ENCODE data around the gene ZNF260. TPM values are rescaled to one million over a fixed set of nuclear protein-coding genes. Genes with fewer than 3 reads are reported as not detected.
A peak's percentile ranks its signal among the peaks of the same experiment; 100 is the strongest.

ZNF260 gene
- total and polyA plus RNA-seq, 2 of the 13 experiments (the other 11 are each of a cell fraction or from before 2014, with no cell fraction given): 2.8 to 10.5 TPM

DNA sequence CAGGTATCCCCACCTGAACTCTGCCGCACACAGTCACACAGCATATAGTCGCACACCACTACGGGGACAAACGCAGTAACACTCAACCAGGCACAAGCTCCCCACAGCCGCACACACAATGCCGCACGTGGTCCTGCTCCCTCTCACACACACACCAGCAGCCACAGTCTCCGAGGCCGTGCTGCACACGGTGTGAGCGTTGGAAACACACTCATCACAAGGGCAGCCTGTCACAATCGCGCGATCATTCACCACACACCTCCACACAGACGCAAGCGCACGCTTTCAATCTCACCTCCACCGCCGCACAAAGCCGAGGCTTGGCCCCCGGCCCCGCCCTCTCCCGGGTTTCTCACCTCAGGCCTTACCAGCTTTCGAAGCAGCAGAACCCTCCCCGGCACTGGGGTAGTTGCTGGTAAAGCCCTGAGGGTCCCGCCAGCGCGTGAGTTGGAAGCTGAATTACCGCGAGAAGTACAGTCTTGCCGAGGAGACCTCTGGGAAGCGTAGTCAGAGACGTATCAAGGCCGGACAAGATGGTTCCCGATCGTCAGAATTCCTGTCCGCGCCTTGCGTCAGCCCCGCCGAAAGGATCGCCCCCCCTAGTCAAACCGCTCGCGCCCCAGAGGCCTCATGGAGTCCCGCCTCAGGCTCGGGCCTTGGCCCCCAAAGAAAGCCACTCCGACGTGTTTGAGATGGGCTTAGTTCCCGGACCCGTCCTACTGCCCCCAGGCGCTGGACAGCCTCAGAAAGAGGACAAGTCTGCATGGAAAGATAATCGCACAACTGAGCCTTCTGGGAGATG is 38.8 kb downstream of the ZNF260 start, which contains the start of gene ZNF566 (continued):
- TF ChIP-seq, protein P1, sequence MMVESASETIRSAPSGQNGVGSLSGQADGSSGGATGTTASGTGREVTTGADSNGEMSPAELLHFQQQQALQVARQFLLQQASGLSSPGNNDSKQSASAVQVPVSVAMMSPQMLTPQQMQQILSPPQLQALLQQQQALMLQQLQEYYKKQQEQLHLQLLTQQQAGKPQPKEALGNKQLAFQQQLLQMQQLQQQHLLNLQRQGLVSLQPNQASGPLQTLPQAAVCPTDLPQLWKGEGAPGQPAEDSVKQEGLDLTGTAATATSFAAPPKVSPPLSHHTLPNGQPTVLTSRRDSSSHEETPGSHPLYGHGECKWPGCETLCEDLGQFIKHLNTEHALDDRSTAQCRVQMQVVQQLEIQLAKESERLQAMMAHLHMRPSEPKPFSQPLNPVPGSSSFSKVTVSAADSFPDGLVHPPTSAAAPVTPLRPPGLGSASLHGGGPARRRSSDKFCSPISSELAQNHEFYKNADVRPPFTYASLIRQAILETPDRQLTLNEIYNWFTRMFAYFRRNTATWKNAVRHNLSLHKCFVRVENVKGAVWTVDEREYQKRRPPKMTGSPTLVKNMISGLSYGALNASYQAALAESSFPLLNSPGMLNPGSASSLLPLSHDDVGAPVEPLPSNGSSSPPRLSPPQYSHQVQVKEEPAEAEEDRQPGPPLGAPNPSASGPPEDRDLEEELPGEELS (CRISPR knock-in tag; IDR thresholded peaks at IDR 0.05): no peak
- TF ChIP-seq ZNF775 (CRISPR knock-in tag; IDR thresholded peaks at IDR 0.05; ENCODE audit: borderline replicate concordance): no peak
- TF ChIP-seq HMG20A (CRISPR knock-in tag; IDR thresholded peaks at IDR 0.05; ENCODE audit: borderline replicate concordance): no peak
- TF ChIP-seq, protein P2, sequence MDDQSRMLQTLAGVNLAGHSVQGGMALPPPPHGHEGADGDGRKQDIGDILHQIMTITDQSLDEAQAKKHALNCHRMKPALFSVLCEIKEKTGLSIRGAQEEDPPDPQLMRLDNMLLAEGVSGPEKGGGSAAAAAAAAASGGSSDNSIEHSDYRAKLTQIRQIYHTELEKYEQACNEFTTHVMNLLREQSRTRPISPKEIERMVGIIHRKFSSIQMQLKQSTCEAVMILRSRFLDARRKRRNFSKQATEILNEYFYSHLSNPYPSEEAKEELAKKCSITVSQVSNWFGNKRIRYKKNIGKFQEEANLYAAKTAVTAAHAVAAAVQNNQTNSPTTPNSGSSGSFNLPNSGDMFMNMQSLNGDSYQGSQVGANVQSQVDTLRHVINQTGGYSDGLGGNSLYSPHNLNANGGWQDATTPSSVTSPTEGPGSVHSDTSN (CRISPR knock-in tag; IDR thresholded peaks at IDR 0.05; ENCODE audit: borderline replicate concordance): no peak
- no peak for TF ChIP-seq ZNF674 (CRISPR knock-in tag; IDR thresholded peaks at IDR 0.05; ENCODE audit: low read depth)
- TF ChIP-seq BCL6 (CRISPR knock-in tag; IDR thresholded peaks at IDR 0.05): peak; percentile 39
- TF ChIP-seq, protein P3, sequence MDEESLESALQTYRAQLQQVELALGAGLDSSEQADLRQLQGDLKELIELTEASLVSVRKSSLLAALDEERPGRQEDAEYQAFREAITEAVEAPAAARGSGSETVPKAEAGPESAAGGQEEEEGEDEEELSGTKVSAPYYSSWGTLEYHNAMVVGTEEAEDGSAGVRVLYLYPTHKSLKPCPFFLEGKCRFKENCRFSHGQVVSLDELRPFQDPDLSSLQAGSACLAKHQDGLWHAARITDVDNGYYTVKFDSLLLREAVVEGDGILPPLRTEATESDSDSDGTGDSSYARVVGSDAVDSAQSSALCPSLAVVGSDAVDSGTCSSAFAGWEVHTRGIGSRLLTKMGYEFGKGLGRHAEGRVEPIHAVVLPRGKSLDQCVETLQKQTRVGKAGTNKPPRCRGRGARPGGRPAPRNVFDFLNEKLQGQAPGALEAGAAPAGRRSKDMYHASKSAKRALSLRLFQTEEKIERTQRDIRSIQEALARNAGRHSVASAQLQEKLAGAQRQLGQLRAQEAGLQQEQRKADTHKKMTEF (CRISPR knock-in tag; IDR thresholded peaks at IDR 0.05): peak; percentile 79
- no peak for TF ChIP-seq NAIF1 (CRISPR knock-in tag; IDR thresholded peaks at IDR 0.05; ENCODE audit: borderline replicate concordance)
- TF ChIP-seq, protein P4, sequence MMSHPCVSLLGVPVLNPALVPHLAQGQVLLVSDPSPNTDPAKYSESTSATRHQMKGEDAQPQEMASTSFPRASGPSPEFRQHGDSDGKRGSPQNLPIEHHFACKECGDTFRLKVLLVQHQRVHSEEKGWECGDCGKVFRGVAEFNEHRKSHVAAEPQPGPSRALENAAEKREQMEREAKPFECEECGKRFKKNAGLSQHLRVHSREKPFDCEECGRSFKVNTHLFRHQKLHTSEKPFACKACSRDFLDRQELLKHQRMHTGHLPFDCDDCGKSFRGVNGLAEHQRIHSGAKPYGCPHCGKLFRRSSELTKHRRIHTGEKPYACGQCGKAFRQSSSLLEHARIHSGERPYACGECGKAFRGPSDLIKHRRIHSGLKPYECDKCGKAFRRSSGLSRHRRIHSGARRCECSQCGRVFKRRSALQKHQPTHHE (CRISPR knock-in tag; IDR thresholded peaks at IDR 0.05; ENCODE audit: borderline replicate concordance): no peak
- TF ChIP-seq, protein P5, sequence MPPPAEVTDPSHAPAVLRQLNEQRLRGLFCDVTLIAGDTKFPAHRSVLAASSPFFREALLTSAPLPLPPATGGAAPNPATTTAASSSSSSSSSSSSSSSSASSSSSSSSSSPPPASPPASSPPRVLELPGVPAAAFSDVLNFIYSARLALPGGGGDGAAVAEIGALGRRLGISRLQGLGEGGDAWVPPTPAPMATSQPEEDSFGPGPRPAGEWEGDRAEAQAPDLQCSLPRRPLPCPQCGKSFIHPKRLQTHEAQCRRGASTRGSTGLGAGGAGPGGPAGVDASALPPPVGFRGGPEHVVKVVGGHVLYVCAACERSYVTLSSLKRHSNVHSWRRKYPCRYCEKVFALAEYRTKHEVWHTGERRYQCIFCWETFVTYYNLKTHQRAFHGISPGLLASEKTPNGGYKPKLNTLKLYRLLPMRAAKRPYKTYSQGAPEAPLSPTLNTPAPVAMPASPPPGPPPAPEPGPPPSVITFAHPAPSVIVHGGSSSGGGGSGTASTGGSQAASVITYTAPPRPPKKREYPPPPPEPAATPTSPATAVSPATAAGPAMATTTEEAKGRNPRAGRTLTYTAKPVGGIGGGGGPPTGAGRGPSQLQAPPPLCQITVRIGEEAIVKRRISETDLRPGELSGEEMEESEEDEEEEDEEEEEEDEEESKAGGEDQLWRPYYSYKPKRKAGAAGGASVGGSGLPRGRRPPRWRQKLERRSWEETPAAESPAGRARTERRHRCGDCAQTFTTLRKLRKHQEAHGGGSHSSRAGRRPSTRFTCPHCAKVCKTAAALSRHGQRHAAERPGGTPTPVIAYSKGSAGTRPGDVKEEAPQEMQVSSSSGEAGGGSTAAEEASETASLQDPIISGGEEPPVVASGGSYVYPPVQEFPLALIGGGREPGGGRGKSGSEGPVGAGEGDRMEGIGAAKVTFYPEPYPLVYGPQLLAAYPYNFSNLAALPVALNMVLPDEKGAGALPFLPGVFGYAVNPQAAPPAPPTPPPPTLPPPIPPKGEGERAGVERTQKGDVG (CRISPR knock-in tag; IDR thresholded peaks at IDR 0.05; ENCODE audit: borderline replicate concordance): peak; percentile 75; the same call in 1 of the 2 replicates
- TF ChIP-seq ELF3 (CRISPR knock-in tag; IDR thresholded peaks at IDR 0.05): no peak; the same call in 1 of the 2 replicates
- TF ChIP-seq TBL1XR1 (IDR thresholded peaks at IDR 0.05; ENCODE audit: borderline replicate concordance, low read length, partially characterized antibody): no peak
- no peak for TF ChIP-seq REXO4 (CRISPR knock-in tag; IDR thresholded peaks at IDR 0.05; ENCODE audit: borderline replicate concordance)
- TF ChIP-seq, protein P6, sequence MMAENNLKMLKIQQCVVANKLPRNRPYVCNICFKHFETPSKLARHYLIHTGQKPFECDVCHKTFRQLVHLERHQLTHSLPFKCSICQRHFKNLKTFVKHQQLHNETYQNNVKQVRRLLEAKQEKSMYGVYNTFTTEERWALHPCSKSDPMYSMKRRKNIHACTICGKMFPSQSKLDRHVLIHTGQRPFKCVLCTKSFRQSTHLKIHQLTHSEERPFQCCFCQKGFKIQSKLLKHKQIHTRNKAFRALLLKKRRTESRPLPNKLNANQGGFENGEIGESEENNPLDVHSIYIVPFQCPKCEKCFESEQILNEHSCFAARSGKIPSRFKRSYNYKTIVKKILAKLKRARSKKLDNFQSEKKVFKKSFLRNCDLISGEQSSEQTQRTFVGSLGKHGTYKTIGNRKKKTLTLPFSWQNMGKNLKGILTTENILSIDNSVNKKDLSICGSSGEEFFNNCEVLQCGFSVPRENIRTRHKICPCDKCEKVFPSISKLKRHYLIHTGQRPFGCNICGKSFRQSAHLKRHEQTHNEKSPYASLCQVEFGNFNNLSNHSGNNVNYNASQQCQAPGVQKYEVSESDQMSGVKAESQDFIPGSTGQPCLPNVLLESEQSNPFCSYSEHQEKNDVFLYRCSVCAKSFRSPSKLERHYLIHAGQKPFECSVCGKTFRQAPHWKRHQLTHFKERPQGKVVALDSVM (CRISPR knock-in tag; IDR thresholded peaks at IDR 0.05): peak; percentile 20; the same call in 1 of the 2 replicates
- no peak for TF ChIP-seq NR1H2 (CRISPR knock-in tag; IDR thresholded peaks at IDR 0.05; ENCODE audit: borderline replicate concordance, low read depth)
- TF ChIP-seq ZNF598 (CRISPR knock-in tag; IDR thresholded peaks at IDR 0.05; ENCODE audit: borderline replicate concordance): no peak; the same call in 1 of the 2 replicates

Data from HepG2 (cell line).